Spleen (tissue), 11 donors: Measurements from ENCODE around the gene YTHDC1. TPM values are rescaled to one million over a fixed set of nuclear protein-coding genes. Genes with fewer than 3 reads are reported as not detected.
A peak's percentile ranks its signal among the peaks of the same experiment; 100 is the strongest.

ENCODE experiments used
- DNase-seq: peaks from one replicate; pipeline ENCODE4 v3.0.0-alpha.2; 2020
- H3K27ac ChIP-seq, 8 donors: fragments of 200-600 bp; sonication (generic) in 7 of 8; 1 replicate in 4 of 8; 2 replicates in 4 of 8; pipeline versions ENCODE4 v1.5.0 to v1.8.0; 2016 to 2021; ENCODE audit warnings: inconsistent platforms in 4 of 8, mild to moderate bottlenecking in 4 of 8, moderate library complexity in 1 of 8
- H3K27me3 ChIP-seq, 7 donors: fragments of 200-600 bp; sonication (generic) in 6 of 7; replicated peaks in 1 of 7; 1 replicate in 4 of 7; 2 replicates in 3 of 7; pipeline versions ENCODE4 v1.5.0 to v1.8.0; 2016 to 2021; ENCODE audit warnings: inconsistent platforms in 3 of 7, mild to moderate bottlenecking in 1 of 7
- H3K36me3 ChIP-seq, 6 donors: fragments of 200-600 bp; sonication (generic) in 5 of 6; 1 replicate in 4 of 6; 2 replicates in 2 of 6; pipeline versions ENCODE4 v1.5.0 to v1.8.0; 2016 to 2021; ENCODE audit warnings: inconsistent platforms in 2 of 6
- H3K4me1 ChIP-seq, 6 donors: fragments of 200-600 bp; sonication (generic) in 5 of 6; 1 replicate in 3 of 6; 2 replicates in 3 of 6; pipeline versions ENCODE4 v1.5.0 to v1.8.0; 2016 to 2021; ENCODE audit warnings: inconsistent platforms in 3 of 6
- H3K4me3 ChIP-seq, 8 donors: fragments of 200-600 bp; sonication (generic) in 7 of 8; 1 replicate in 4 of 8; 2 replicates in 4 of 8; pipeline versions ENCODE4 v1.5.0 to v1.8.0; 2016 to 2021; ENCODE audit warnings: inconsistent platforms in 4 of 8, mild to moderate bottlenecking in 4 of 8, moderate library complexity in 2 of 8
- H3K9me3 ChIP-seq, 8 donors: fragments of 200-600 bp; sonication (generic) in 7 of 8; 1 replicate in 4 of 8; 2 replicates in 4 of 8; pipeline versions ENCODE4 v1.5.0 to v1.8.0; 2016 to 2021; ENCODE audit warnings: inconsistent platforms in 4 of 8
- CTCF ChIP-seq, 11 experiments: fragments of 200-600 bp in 7 of 11; fragments of 450-650 bp in 4 of 11; sonication (generic) in 4 of 11; IDR thresholded peaks in 8 of 11; conservative IDR thresholded peaks in 3 of 11; 1 replicate in 7 of 11; 2 replicates in 4 of 11; pipeline versions ENCODE4 v1.4.0 to v1.8.0; 2016 to 2021; ENCODE audit warnings: antibody characterized with exemption in 11 of 11, inconsistent platforms in 4 of 11, mild to moderate bottlenecking in 1 of 11
- POLR2A ChIP-seq, 3 donors: fragments of 450-650 bp; IDR thresholded peaks; one replicate each; pipeline ENCODE4 v1.5.1; 2017; ENCODE audit warnings: antibody characterized with exemption in 3 of 3, mild to moderate bottlenecking in 1 of 3
- POLR2AphosphoS5 ChIP-seq, 3 donors: sonication (generic); formaldehyde crosslinking; IDR thresholded peaks; one replicate each; pipeline ENCODE4 v1.5.1; 2017; ENCODE audit warnings: antibody characterized with exemption in 3 of 3
- WGBS, 5 donors: extraction: QIAGEN DNeasy Blood & Tissue Kit in 3 of 5; methylation state at CpG; one replicate each; pipeline versions ENCODE4 v1.1.5 to v1.1.7; 2013 to 2018; 5-methylcytosine and 5-hydroxymethylcytosine counted together
- intact Hi-C: fragments of 100-400 bp; cut with DNase I; formaldehyde crosslinking; loops from one replicate; pipeline ENCODE4 v1.15.0; 2023; ENCODE audit warnings: low total_unique reads
- polyA plus RNA-seq, 3 donors: library from polyadenylated mRNA; stranded (reverse); fragments of 200-250 nt; gene quantifications; one replicate each; pipeline ENCODE4 v1.2.1, GENCODE V29; 2013
- small RNA-seq, 4 donors: library from RNA; depleted of rRNA; stranded (forward); fragments of <200 nt; gene quantifications; one replicate each; pipeline ENCODE3, GENCODE V24; 2016
- total RNA-seq, 7 donors: library from RNA; depleted of rRNA in 3 of 7; stranded (reverse); fragments of >200 nt in 3 of 7; fragmentation: NEBNext Ultra II Directional in 4 of 7; extraction: Animal tissue kit (Norgen Biotek cat#: 25700) in 4 of 7; gene quantifications; one replicate each; pipeline versions ENCODE4 v1.1.0 to v1.2.1, GENCODE V29; 2016 to 2021
- donor health status: healthy with polysubstance abuse.
- donor health status: DM: no; HTN: no; CAD: no; lungs with moderate emphysema.
- donor health status: DM: no; HTN: no; CAD: no.
- donor health status: Bipolar disorder and iron deficiency.
- donor health status: healthy.
- donor health status: DM: no; HTN: no; CAD: no.
- donor health status: DM: yes; HTN: yes; CAD: no.

The YTHDC1 gene
- total and polyA plus RNA-seq, 10 donors, result 36.3 to 110 (median 88.5) TPM

- intact Hi-C loops, result loop anchor here (2.0 kb wide), 1 partner anchor 105 kb away; no protein-coding TSS in a partner anchor
- no peak overlapping the region for H3K27ac ChIP-seq
- no peaks in the 10 kb centered on the region for H3K9me3 ChIP-seq
- no peak for TF ChIP-seq POLR2A (IDR thresholded peaks at IDR 0.05)
- TF ChIP-seq POLR2AphosphoS5 (IDR thresholded peaks at IDR 0.05), result no peak
- peak; percentile 33 to 78 (median 69) for TF ChIP-seq CTCF (IDR thresholded peaks at IDR 0.05 in 8 of 11, conservative IDR thresholded peaks at IDR 0.05 in 3 of 11)
- WGBS, 5 donors, result 12 to 33% (median 20%) methylated on average over 11 of the region's 11 CpGs
- DNase-seq, result no peak
- no peaks in the 10 kb centered on the region for H3K36me3 ChIP-seq
- peaks cover 0 to 5% (median 0%) of the 10 kb centered on the region in 6 donors for H3K4me1 ChIP-seq
- peaks cover 0 to 8% (median 0%) of the 10 kb centered on the region in 7 donors for H3K27me3 ChIP-seq
- H3K4me3 ChIP-seq, result peak overlapping the region in 2 of 8 donors; percentile 20 to 31
Measured at GRCh38 chr4:68271851-68272357, 78.0 kb downstream of the YTHDC1 start.

DNA sequence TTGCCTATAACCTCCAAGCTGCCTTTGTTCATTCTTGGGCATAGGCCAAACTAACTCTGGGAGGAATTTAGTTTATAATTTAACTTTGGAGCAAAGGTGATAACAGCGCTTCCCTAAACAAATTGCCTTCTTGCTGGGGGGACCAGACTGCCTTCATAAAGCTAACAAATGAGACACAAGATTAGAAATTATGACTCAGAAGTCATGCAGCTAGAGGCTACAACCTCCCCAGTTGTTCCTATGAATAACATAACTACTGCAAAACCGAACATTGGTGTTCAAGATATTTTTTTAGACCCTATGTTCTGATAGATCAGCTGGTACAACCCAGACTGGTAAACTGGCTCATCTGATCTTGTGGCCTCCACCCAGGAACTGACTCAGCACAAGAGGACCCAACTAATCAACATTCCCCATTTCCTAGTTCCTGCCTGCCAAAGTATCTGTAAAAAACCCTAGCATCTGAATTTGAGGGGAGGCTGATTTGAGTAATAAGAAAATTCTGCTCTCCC, 82.4 kb downstream of the YTHDC1 start:
- TF ChIP-seq CTCF (IDR thresholded peaks at IDR 0.05 in 8 of 11, conservative IDR thresholded peaks at IDR 0.05 in 3 of 11) (no peak), POLR2AphosphoS5 (IDR thresholded peaks at IDR 0.05) (no peak), POLR2A (IDR thresholded peaks at IDR 0.05) (no peak)
- H3K4me1 ChIP-seq, result peaks cover 0 to 5% (median 0%) of the 10 kb centered on the region in 6 donors
- H3K36me3 ChIP-seq, result no peaks in the 10 kb centered on the region
- DNase-seq, result no peak
- peaks cover 0 to 7% (median 0%) of the 10 kb centered on the region in 8 donors for H3K9me3 ChIP-seq
- H3K27ac ChIP-seq, result no peak overlapping the region
- WGBS, 5 donors, result 77 to 83% (median 81%) methylated on average over 2 of the region's 2 CpGs
- no peak overlapping the region for H3K4me3 ChIP-seq
- intact Hi-C loops, result no loop called here
- H3K27me3 ChIP-seq, result peaks cover 0 to 7% (median 0%) of the 10 kb centered on the region in 7 donors

DNA sequence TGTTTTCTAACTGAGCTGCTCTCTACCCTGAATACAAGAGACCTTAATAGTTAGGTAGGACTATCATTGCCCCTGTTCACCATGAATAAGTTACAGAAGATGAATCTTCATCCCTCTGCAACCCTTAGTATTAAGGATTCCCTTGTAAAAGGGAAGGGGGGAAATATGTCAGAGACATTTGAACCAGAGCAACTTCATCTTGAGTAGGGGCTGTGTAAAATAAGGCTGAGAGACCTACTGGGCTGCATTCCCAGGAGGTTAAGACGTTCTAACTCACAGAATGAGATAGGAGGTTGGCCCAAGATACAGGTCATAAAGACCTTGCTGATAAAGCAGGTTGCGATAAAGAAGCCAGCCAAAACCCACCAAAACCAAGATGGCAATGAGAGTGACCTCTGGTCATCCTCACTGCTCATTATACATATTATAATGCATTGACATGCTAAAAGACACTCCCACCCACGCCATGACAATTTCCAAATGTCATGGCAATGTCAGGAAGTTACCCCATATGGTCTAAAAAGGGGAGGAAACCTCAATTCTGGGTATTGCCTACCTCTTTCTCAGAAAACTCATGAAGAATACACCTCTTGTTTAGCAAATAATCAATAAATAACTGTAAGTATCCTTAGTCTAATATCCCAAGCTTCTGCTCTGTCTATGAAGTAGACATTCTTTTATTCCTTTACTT, 84.9 kb downstream of the YTHDC1 start:
- H3K4me3 ChIP-seq, result no peak overlapping the region

More for the DNA sequence above, 84.9 kb downstream of the YTHDC1 start:
- H3K4me1 ChIP-seq, result no peaks in the 10 kb centered on the region
- 61 to 71% (median 66%) methylated on average over 3 of the region's 3 CpGs for WGBS, 5 donors
- no peaks in the 10 kb centered on the region for H3K27me3 ChIP-seq
- intact Hi-C loops, result no loop called here
- no peak overlapping the region for H3K27ac ChIP-seq
- TF ChIP-seq CTCF (IDR thresholded peaks at IDR 0.05 in 8 of 11, conservative IDR thresholded peaks at IDR 0.05 in 3 of 11) (no peak), POLR2A (IDR thresholded peaks at IDR 0.05) (no peak), POLR2AphosphoS5 (IDR thresholded peaks at IDR 0.05) (no peak)
- H3K9me3 ChIP-seq, result peaks cover 0 to 7% (median 0%) of the 10 kb centered on the region in 8 donors
- no peak for DNase-seq
- no peaks in the 10 kb centered on the region for H3K36me3 ChIP-seq

Small RNAs within 50 kb of the gene (small RNA-seq; reads per million reads assigned to genes)
- gene MT2P1, result 0 reads per million in 4 donors

Other genes with a start within 250 kb of the YTHDC1 start
- not detected for gene TMPRSS11F, start 220.2 kb downstream of the YTHDC1 start, total RNA-seq
- not detected for gene TMPRSS11F, start 220.2 kb downstream of the YTHDC1 start, polyA plus RNA-seq
- not detected for gene TMPRSS11B, start 104.4 kb downstream of the YTHDC1 start, total RNA-seq
- under 1 TPM in 2 of 3 donors, not detected in 1; 0.09 to 0.35 TPM for gene TMPRSS11B, start 104.4 kb downstream of the YTHDC1 start, polyA plus RNA-seq
- under 1 TPM in 3 of 7 donors, not detected in 4; 0.16 to 0.60 (median 0.36) TPM for gene TMPRSS11E, start 97.4 kb upstream of the YTHDC1 start, total RNA-seq
- under 1 TPM; 0.03 to 0.26 (median 0.13) TPM for gene TMPRSS11E, start 97.4 kb upstream of the YTHDC1 start, polyA plus RNA-seq
- 1 to 10 TPM in 2 of 7 donors, under 1 TPM in 4, not detected in 1; 0.27 to 1.9 (median 0.81) TPM for gene UGT2B17, start 226.2 kb upstream of the YTHDC1 start, total RNA-seq
- 1 to 10 TPM in 1 of 3 donors, under 1 TPM in 2; 0.10 to 1.3 (median 0.24) TPM for gene UGT2B17, start 226.2 kb upstream of the YTHDC1 start, polyA plus RNA-seq